ENCODE results near the gene GALNTL6.
A peak's percentile ranks its signal among the peaks of the same experiment; 100 is the strongest.

The GALNTL6 gene

DNA sequence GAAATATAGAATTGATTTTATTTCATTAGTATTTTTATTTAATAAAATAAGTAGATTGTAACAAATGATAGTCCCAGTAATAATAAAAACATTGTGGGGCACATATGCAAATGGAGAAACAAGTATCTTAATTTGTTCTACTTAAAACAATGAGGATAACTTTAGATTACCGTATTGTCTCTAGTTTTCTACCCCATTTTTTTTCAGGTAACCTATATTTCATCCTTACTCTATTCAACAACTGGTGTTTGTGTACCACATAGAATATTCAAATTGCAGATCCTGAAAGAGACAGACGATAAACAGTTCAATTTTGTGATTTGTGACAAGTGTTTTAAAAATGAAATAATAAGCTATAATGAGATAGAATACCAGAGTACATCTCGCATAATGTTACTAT is 671.8 kb downstream of the GALNTL6 start:
- 0 out of 2 replicates have a peak, but pooled peaks cover 4% of the 10 kb centered on the region for H3K4me1 ChIP-seq
- TF ChIP-seq, protein P1, sequence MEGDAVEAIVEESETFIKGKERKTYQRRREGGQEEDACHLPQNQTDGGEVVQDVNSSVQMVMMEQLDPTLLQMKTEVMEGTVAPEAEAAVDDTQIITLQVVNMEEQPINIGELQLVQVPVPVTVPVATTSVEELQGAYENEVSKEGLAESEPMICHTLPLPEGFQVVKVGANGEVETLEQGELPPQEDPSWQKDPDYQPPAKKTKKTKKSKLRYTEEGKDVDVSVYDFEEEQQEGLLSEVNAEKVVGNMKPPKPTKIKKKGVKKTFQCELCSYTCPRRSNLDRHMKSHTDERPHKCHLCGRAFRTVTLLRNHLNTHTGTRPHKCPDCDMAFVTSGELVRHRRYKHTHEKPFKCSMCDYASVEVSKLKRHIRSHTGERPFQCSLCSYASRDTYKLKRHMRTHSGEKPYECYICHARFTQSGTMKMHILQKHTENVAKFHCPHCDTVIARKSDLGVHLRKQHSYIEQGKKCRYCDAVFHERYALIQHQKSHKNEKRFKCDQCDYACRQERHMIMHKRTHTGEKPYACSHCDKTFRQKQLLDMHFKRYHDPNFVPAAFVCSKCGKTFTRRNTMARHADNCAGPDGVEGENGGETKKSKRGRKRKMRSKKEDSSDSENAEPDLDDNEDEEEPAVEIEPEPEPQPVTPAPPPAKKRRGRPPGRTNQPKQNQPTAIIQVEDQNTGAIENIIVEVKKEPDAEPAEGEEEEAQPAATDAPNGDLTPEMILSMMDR (IDR thresholded peaks at IDR 0.05; ENCODE audit: low read depth, low read length): no peak
- DNase-seq: no peak
- H3K36me3 ChIP-seq: no peaks in the 10 kb centered on the region
- H3K4me3 ChIP-seq (ENCODE audit: low read depth, low read length): no peak overlapping the region
- no peaks in the 10 kb centered on the region for H3K27me3 ChIP-seq
- no peaks in the 10 kb centered on the region for H3K9me3 ChIP-seq

DNA sequence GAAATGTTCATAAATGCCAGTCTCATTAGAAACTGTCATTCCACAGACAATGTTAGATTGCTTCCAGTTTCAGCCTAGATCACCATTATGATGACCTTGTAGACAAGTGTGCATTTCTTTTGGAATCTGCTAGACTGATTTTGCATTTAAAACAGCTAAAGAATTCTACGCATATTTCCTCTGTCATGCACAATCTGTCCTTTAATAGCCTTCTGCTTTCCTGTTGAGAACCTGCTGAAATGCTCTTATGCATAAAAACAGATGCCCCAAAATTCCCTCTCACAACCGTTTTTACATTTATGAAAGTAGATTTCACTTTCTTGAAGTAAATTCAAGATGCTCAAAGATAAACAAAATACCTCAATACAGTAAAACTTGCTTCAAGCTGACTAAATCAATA is 673.3 kb downstream of the GALNTL6 start:
- H3K4me1 ChIP-seq: 0 out of 2 replicates have a peak, but pooled peaks cover 4% of the 10 kb centered on the region

DNA sequence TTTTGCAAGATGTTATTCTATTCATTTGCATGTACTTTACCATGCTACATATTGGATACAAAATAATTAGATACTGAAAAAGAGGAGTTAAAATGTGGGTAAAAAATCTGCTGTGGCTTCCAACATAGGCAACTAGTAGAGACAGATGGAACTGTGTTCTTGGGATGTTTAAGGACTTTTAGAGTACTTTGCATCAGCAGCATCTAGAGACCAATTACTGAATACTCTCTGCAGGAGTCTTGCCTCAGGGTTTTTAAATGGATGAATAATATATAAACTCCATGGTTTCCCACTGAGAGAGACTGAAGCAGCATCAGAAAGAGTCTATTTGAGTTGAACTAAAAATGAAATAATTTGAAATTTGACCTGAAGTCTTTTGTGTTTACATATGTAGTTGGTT is 676.7 kb downstream of the GALNTL6 start:
- TF ChIP-seq, protein P1 (IDR thresholded peaks at IDR 0.05; ENCODE audit: low read depth, low read length): no peak
- DNase-seq: no peak
- H3K36me3 ChIP-seq: no peaks in the 10 kb centered on the region
- peaks cover 3% of the 10 kb centered on the region; the same call in 1 of the 2 replicates for H3K4me1 ChIP-seq
- H3K9me3 ChIP-seq: no peaks in the 10 kb centered on the region
- H3K27me3 ChIP-seq: no peaks in the 10 kb centered on the region
- no peak overlapping the region for H3K4me3 ChIP-seq (ENCODE audit: low read depth, low read length)

More for the DNA sequence above, 673.3 kb downstream of the GALNTL6 start:
- Histone ChIP-seq H3K4me3 (ENCODE audit: low read depth, low read length) (no peak overlapping the region), H3K36me3 (no peaks in the 10 kb centered on the region), H3K9me3 (no peaks in the 10 kb centered on the region), H3K27me3 (no peaks in the 10 kb centered on the region)
- no peak for DNase-seq
- TF ChIP-seq, protein P1 (IDR thresholded peaks at IDR 0.05; ENCODE audit: low read depth, low read length): no peak

DNA sequence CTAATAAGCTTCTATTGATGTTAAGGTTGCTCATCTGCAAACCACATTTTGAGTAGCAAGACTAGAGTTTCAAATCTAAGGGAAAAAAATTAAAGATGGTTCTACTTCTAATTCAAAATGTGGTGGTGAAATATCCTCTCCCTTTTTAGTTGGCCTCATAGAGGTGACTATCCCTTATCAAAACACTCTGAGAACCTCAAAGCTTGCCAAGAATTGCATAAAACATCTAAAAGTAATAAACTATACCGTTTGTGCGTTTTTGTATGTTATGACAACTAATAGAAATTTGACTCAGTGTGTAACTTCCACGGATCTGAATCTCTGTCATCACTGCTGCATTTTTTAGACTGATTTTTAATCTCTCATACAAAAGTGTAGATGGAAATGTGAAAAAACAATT is 682.6 kb downstream of the GALNTL6 start:
- no peaks in the 10 kb centered on the region for H3K27me3 ChIP-seq
- no peak for DNase-seq
- TF ChIP-seq, protein P1 (IDR thresholded peaks at IDR 0.05; ENCODE audit: low read depth, low read length): no peak
- H3K36me3 ChIP-seq: no peaks in the 10 kb centered on the region
- H3K9me3 ChIP-seq: no peaks in the 10 kb centered on the region
- peaks cover 3% of the 10 kb centered on the region; the same call in 1 of the 2 replicates for H3K4me1 ChIP-seq
- H3K4me3 ChIP-seq (ENCODE audit: low read depth, low read length): no peak overlapping the region

DNA sequence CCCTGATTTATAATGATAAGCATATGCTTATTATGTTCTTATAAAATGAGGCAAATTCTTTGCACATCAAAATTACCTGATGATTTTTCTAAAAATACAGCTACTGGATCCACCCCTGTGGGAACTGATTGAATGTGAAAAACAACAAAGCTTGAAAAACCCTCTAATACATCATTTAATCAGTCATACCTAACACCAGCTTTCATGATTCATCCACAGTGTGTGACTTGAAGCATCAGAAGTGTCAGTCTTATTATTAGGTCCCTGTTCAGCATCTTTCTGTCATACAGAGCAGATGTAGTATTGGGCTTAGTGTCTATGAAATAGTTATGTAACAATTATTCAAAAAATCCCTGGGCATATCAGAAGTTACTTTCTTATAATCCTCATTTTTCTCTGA is 684.1 kb downstream of the GALNTL6 start:
- H3K4me3 ChIP-seq (ENCODE audit: low read depth, low read length): no peak overlapping the region
- no peaks in the 10 kb centered on the region for H3K9me3 ChIP-seq
- TF ChIP-seq, protein P1 (IDR thresholded peaks at IDR 0.05; ENCODE audit: low read depth, low read length): no peak
- no peaks in the 10 kb centered on the region for H3K36me3 ChIP-seq
- DNase-seq: no peak
- no peaks in the 10 kb centered on the region for H3K27me3 ChIP-seq
- H3K4me1 ChIP-seq: peaks cover 3% of the 10 kb centered on the region; the same call in 1 of the 2 replicates

DNA sequence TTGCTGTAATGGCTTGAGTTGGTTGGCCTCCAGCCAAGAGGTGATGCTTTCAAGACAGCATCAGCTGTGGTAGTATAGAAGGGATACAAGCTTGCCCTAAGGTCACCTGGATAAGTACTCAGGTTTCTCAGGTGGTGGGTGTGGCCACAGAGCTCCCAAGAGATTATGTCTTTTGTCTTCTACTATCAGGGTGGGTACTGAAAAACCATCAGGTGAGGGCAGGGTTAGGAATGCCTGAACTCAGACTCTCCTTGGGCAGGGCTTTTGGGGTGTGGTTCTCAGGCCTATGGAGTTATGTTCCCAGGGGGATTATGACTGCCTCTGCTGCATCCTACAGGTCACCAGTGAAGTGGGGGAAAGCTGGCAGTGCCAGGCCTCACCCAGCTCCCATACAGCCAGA is 700.8 kb downstream of the GALNTL6 start:
- no peaks in the 10 kb centered on the region for H3K9me3 ChIP-seq
- H3K36me3 ChIP-seq: no peaks in the 10 kb centered on the region
- DNase-seq: peak; percentile 17
- H3K4me3 ChIP-seq (ENCODE audit: low read depth, low read length): no peak overlapping the region
- TF ChIP-seq, protein P1 (IDR thresholded peaks at IDR 0.05; ENCODE audit: low read depth, low read length): no peak
- H3K27me3 ChIP-seq: no peaks in the 10 kb centered on the region
- peaks cover 11% of the 10 kb centered on the region for H3K4me1 ChIP-seq

Data from BE2C (cell line).